IMR-90 (cell line): ENCODE measurements around the gene RBBP8NL. TPM values are rescaled to one million over a fixed set of nuclear protein-coding genes. Genes with fewer than 3 reads are reported as not detected.

Experiments
- ATAC-seq: fragments of 200-7000 bp; cut with Tn5 transposase; 2 replicates; pipeline ENCODE4 v1.9.1; 2020; ENCODE audit warnings: low read depth, mild to moderate bottlenecking, moderate library complexity
- BruUV-seq: library from RNA; stranded (reverse); fragments of 400-500 nt; replicated peaks from 2 replicates; lab custom pipeline; 2021; lab: Mats Ljungman, UMichigan
- CTCF ChIA-PET: fragments of 300-600 bp; formaldehyde crosslinking; extraction: SDS; loops from one replicate; lab custom pipeline; 2021; ENCODE audit warnings: antibody characterized with exemption; lab: Yijun Ruan, JAX
- POLR2A ChIA-PET: fragments of 300-600 bp; sonication (Branson Sonifier 250); formaldehyde crosslinking; loops from one replicate; lab custom pipeline; 2022; ENCODE audit warnings: antibody characterized with exemption; ENCODE audit not compliant: unreplicated experiment; lab: Charles Lee
- DNase-seq: peaks from one replicate; pipeline ENCODE4 v3.0.0; 2013
- H2AFZ ChIP-seq: replicated peaks from 2 replicates; pipeline ENCODE3; 2013; ENCODE audit warnings: low read length, mild to moderate bottlenecking; ENCODE audit not compliant: poor library complexity
- H2AK5ac ChIP-seq: 2 replicates; pipeline ENCODE4 v1.6.1; 2013; ENCODE audit warnings: low read depth, low read length, inconsistent platforms
- H2AK9ac ChIP-seq: replicated peaks from 2 replicates; pipeline ENCODE3; 2013; ENCODE audit warnings: mild to moderate bottlenecking, low read depth, low read length, moderate library complexity; ENCODE audit not compliant: poor library complexity
- H2BK120ac ChIP-seq: 2 replicates; pipeline ENCODE4 v1.6.1; 2013; ENCODE audit warnings: low read depth, low read length, inconsistent platforms
- H2BK15ac ChIP-seq: 3 replicates; pipeline ENCODE4 v1.6.1; 2013; ENCODE audit warnings: low read depth, low read length, inconsistent platforms
- H2BK20ac ChIP-seq: 2 replicates; pipeline ENCODE4 v1.6.1; 2013; ENCODE audit warnings: low read depth, mild to moderate bottlenecking, inconsistent platforms, low read length, moderate library complexity
- H2BK5ac ChIP-seq: 2 replicates; pipeline ENCODE4 v1.6.1; 2013; ENCODE audit warnings: mild to moderate bottlenecking, low read depth, low read length, inconsistent platforms; ENCODE audit not compliant: poor library complexity, severe bottlenecking
- H3K14ac ChIP-seq: replicated peaks from 2 replicates; pipeline ENCODE4 v1.6.1; 2013; ENCODE audit warnings: low read depth, low read length, inconsistent platforms
- H3K18ac ChIP-seq: 2 replicates; pipeline ENCODE4 v1.6.1; 2013; ENCODE audit warnings: low read depth, low read length, control low read depth
- H3K23ac ChIP-seq: 2 replicates; pipeline ENCODE4 v1.6.1; 2013; ENCODE audit warnings: low read depth, low read length, inconsistent platforms
- H3K27ac ChIP-seq: 2 replicates; pipeline ENCODE4 v1.5.1; 2013; ENCODE audit warnings: mild to moderate bottlenecking, control low read depth, low read length; ENCODE audit not compliant: insufficient read depth
- H3K27me3 ChIP-seq: 2 replicates; pipeline ENCODE4 v1.6.1; 2013; ENCODE audit warnings: low read length; ENCODE audit not compliant: control insufficient read depth, insufficient read depth
- H3K36me3 ChIP-seq: 2 replicates; pipeline ENCODE4 v1.6.1; 2013; ENCODE audit warnings: low read length, mixed read lengths; ENCODE audit not compliant: control insufficient read depth, insufficient read depth
- H3K4ac ChIP-seq: 2 replicates; pipeline ENCODE4 v1.6.1; 2013; ENCODE audit warnings: low read depth, low read length, inconsistent platforms
- H3K4me1 ChIP-seq: 2 replicates; pipeline ENCODE4 v1.6.1; 2013; ENCODE audit warnings: low read length, mixed read lengths; ENCODE audit not compliant: control insufficient read depth, insufficient read depth
- H3K4me2 ChIP-seq: 2 replicates; pipeline ENCODE4 v1.6.1; 2013; ENCODE audit warnings: low read depth, mild to moderate bottlenecking, control low read depth, low read length, moderate library complexity
- H3K4me3 ChIP-seq: 2 replicates; pipeline ENCODE4 v1.5.1; 2013; ENCODE audit warnings: low read depth, mild to moderate bottlenecking, control low read depth, low read length, moderate library complexity; ENCODE audit not compliant: insufficient read depth
- H3K56ac ChIP-seq: 2 replicates; pipeline ENCODE4 v1.6.1; 2013; ENCODE audit warnings: low read length, inconsistent platforms; ENCODE audit not compliant: insufficient read depth; ENCODE audit errors: extremely low read depth
- H3K79me1 ChIP-seq, 2 experiments: 2 replicates each; pipeline ENCODE4 v1.6.1; 2013; ENCODE audit warnings: low read length in 2 of 2, inconsistent platforms in 1 of 2, low read depth in 1 of 2
- H3K9ac ChIP-seq: 2 replicates; pipeline ENCODE4 v1.6.1; 2013; ENCODE audit warnings: low read depth, low read length, control low read depth
- H3K9me1 ChIP-seq: 2 replicates; pipeline ENCODE4 v1.6.1; 2013; ENCODE audit warnings: low read length, inconsistent platforms; ENCODE audit not compliant: insufficient read depth
- H3K9me3 ChIP-seq: 2 replicates; pipeline ENCODE4 v1.6.1; 2013; ENCODE audit warnings: low read length; ENCODE audit not compliant: control insufficient read depth, insufficient read depth
- H4K20me1 ChIP-seq: 2 replicates; pipeline ENCODE4 v1.6.1; 2013; ENCODE audit warnings: low read length, inconsistent platforms; ENCODE audit not compliant: insufficient read depth
- H4K5ac ChIP-seq: 2 replicates; pipeline ENCODE4 v1.6.1; 2013; ENCODE audit warnings: mild to moderate bottlenecking, low read depth, low read length, control low read depth
- H4K8ac ChIP-seq, 2 experiments: 2 replicates each; pipeline ENCODE4 v1.6.1; 2013; ENCODE audit warnings: low read depth in 2 of 2, low read length in 2 of 2, control low read depth in 1 of 2, inconsistent platforms in 1 of 2
- H4K91ac ChIP-seq: 2 replicates; pipeline ENCODE4 v1.6.1; 2013; ENCODE audit warnings: low read depth, low read length, inconsistent platforms; ENCODE audit not compliant: insufficient read depth
- CHD1 ChIP-seq: IDR thresholded peaks from 2 replicates; pipeline ENCODE4 v1.6.1; 2012; ENCODE audit warnings: low read depth, low read length, improper control_type of control experiment
- ELK1 ChIP-seq: fragments of 150-350 bp; IDR thresholded peaks from 2 replicates; pipeline ENCODE4 v1.6.1; 2016; ENCODE audit warnings: low read depth, mild to moderate bottlenecking, low read length, moderate library complexity, borderline replicate concordance
- FOS ChIP-seq: fragments of 150-350 bp; IDR thresholded peaks from 2 replicates; pipeline ENCODE4 v1.6.1; 2016; ENCODE audit warnings: low read depth, low read length
- MAZ ChIP-seq: IDR thresholded peaks from 2 replicates; pipeline ENCODE4 v1.6.1; 2012; ENCODE audit warnings: low read depth, mild to moderate bottlenecking, low read length, improper control_type of control experiment, moderate library complexity, borderline replicate concordance
- MXI1 ChIP-seq: IDR thresholded peaks from 2 replicates; pipeline ENCODE4 v1.6.1; 2012; ENCODE audit warnings: low read depth, mild to moderate bottlenecking, low read length, moderate library complexity, borderline replicate concordance
- NFE2L2 ChIP-seq: fragments of 150-350 bp; IDR thresholded peaks from 2 replicates; pipeline ENCODE4 v1.6.1; 2016; ENCODE audit warnings: low read depth, mild to moderate bottlenecking, low read length
- POLR2A ChIP-seq: IDR thresholded peaks from 2 replicates; pipeline ENCODE4 v1.6.1; 2012; ENCODE audit warnings: mild to moderate bottlenecking, low read depth, low read length
- RAD21 ChIP-seq: IDR thresholded peaks from 2 replicates; pipeline ENCODE4 v1.6.1; 2012; ENCODE audit warnings: low read length, improper control_type of control experiment
- RFX5 ChIP-seq: IDR thresholded peaks from 2 replicates; pipeline ENCODE4 v1.8.0; 2012; ENCODE audit warnings: low read depth, mild to moderate bottlenecking, low read length, moderate library complexity
- SMC3 ChIP-seq: fragments of 150-350 bp; IDR thresholded peaks from 2 replicates; pipeline ENCODE4 v1.6.1; 2016; ENCODE audit warnings: low read depth, mild to moderate bottlenecking, antibody characterized with exemption, low read length, moderate library complexity
- USF2 ChIP-seq: fragments of 150-350 bp; IDR thresholded peaks from 2 replicates; pipeline ENCODE4 v1.6.1; 2017; ENCODE audit warnings: mild to moderate bottlenecking, antibody characterized with exemption, low read length, low read depth
- WGBS, 2 experiments: methylation state at CpG; one replicate each; pipeline versions ENCODE4 v1.1.5 to v1.1.7; 2013; ENCODE audit warnings: missing lambda C conversion rate in 2 of 2; ENCODE audit not compliant: insufficient read length in 1 of 2; ENCODE audit errors: extremely low coverage in 2 of 2; 5-methylcytosine and 5-hydroxymethylcytosine counted together
- dilution Hi-C: fragments of 300-500 bp; cut with HindIII; formaldehyde crosslinking; loops from one replicate; pipeline ENCODE4 v1.14.3; 2018; ENCODE audit warnings: low sequenced_read_pairs; ENCODE audit not compliant: unreplicated experiment
- in situ Hi-C: fragments of 300-500 bp; cut with MboI; formaldehyde crosslinking; loops from 3 replicates; pipeline ENCODE4 v1.14.3; 2019; ENCODE audit warnings: low sequenced_read_pairs, inconsistent platforms, mixed read lengths
- intact Hi-C: fragments of 100-400 bp; cut with micrococcal nuclease; formaldehyde crosslinking; loops from 2 replicates; pipeline ENCODE4 v1.10.0; 2022
- polyA plus RNA-seq, 3 experiments: library from polyadenylated mRNA; depleted of rRNA; stranded (reverse); fragments of >200 nt; gene quantifications; 2 replicates each; pipeline ENCODE4 v1.2.3, GENCODE V29; 2012; ENCODE audit warnings: low replicate concordance in 1 of 3
- total RNA-seq: library from RNA; depleted of rRNA; stranded (reverse); fragments of >200 nt; gene quantifications from 2 replicates; pipeline ENCODE4 v1.2.3, GENCODE V29; 2012

The RBBP8NL gene
- total and polyA plus RNA-seq, 2 of the 4 experiments (the other 2 are of a cell fraction): not detected

- H3K4ac ChIP-seq: no peak overlapping the region
- no peak overlapping the region for H2BK120ac ChIP-seq
- no peaks in the 10 kb centered on the region for H3K9me3 ChIP-seq
- H3K9ac ChIP-seq: no peak overlapping the region
- no peaks in the 10 kb centered on the region for H3K4me1 ChIP-seq
- no peak overlapping the region for H3K4me2 ChIP-seq
- H2AFZ ChIP-seq: no peak overlapping the region
- dilution Hi-C loops (no loop called here), intact Hi-C loops (no loop called here), in situ Hi-C loops (no loop called here)
- H2BK20ac ChIP-seq: no peak overlapping the region
- no peaks in the 10 kb centered on the region for H3K9me1 ChIP-seq
- H4K8ac ChIP-seq: no peak overlapping the region
- no TSS peak for BruUV-seq
- no peak overlapping the region for H2BK15ac ChIP-seq
- no peak overlapping the region for H3K4me3 ChIP-seq
- no peak overlapping the region for H3K56ac ChIP-seq
- H3K27ac ChIP-seq: no peak overlapping the region
- WGBS, 2 experiments: 92% methylated on average over 7 of the region's 25 CpGs; no CpG with 5 or more reads in 1 of the 2 experiments
- H2BK5ac ChIP-seq: no peak overlapping the region
- H3K79me1 ChIP-seq: no peaks in the 10 kb centered on the region
- DNase-seq: no peak
- no peak overlapping the region for H3K18ac ChIP-seq
- no peak overlapping the region for H4K91ac ChIP-seq
- H3K36me3 ChIP-seq: no peaks in the 10 kb centered on the region
- H3K23ac ChIP-seq: no peak overlapping the region
- no peak overlapping the region for H2AK5ac ChIP-seq
- H3K14ac ChIP-seq: no peak overlapping the region
- ChIA-PET CTCF (no interaction called here), POLR2A (no interaction called here)
- peaks cover 28% of the 10 kb centered on the region for H3K27me3 ChIP-seq
- ATAC-seq: no peak
- no peaks in the 10 kb centered on the region for H4K20me1 ChIP-seq
- H2AK9ac ChIP-seq: no peak overlapping the region
- TF ChIP-seq CHD1: no peak
- TF ChIP-seq POLR2A: no peak
- TF ChIP-seq USF2: no peak
- TF ChIP-seq FOS: no peak
- TF ChIP-seq NFE2L2: no peak
- TF ChIP-seq ELK1: no peak
- no peak for TF ChIP-seq MXI1
- TF ChIP-seq MAZ: no peak
- TF ChIP-seq RFX5: no peak
- no peak for TF ChIP-seq RAD21
- TF ChIP-seq SMC3: no peak
- H4K5ac ChIP-seq: no peak overlapping the region
These were observed 36.5 kb upstream of the RBBP8NL start for GRCh38 chr20:62463651-62464424.
